Superior temporal gyrus (tissue), 1 donor: ENCODE results near the gene PON2.
"Not testable (repeated sequence)": the region's sequence is repeated elsewhere in the genome, so short reads cannot be mapped to it uniquely, and the experiment has no call there.

Experiments
- DNase-seq: peaks from one replicate; pipeline ENCODE4 v3.0.0-alpha.2; 2016; ENCODE audit errors: extremely low spot score

Gene PON2

GRCh38 chr7:95434557-95435421 lies at the start of gene PON2:
TSS of gene PON2 (minus strand) at chr7:95435028. CDS start at chr7:95434951, 77 bp downstream.
- peak; percentile 68 for DNase-seq

- no peak for DNase-seq
These were observed 47.6 kb upstream of the PON2 start for GRCh38 chr7:95482424-95482823.

- DNase-seq = no peak
These were observed 46.7 kb upstream of the PON2 start for GRCh38 chr7:95481271-95482165.

- DNase-seq = no peak
These were observed 45.3 kb upstream of the PON2 start for GRCh38 chr7:95479992-95480624.

GRCh38 chr7:95478272-95479037 lies 43.6 kb upstream of the PON2 start:
- peak; percentile 85 for DNase-seq

- DNase-seq = peak; percentile 93
These were observed 42.2 kb upstream of the PON2 start for GRCh38 chr7:95476904-95477594.

GRCh38 chr7:95476072-95476847 lies 41.4 kb upstream of the PON2 start:
- no peak for DNase-seq

GRCh38 chr7:95473276-95473985 lies 38.6 kb upstream of the PON2 start:
- DNase-seq = no peak

- peak; percentile 47 for DNase-seq
These were observed 37.8 kb upstream of the PON2 start for GRCh38 chr7:95472581-95473161.

- no peak for DNase-seq
These were observed 36.2 kb upstream of the PON2 start for GRCh38 chr7:95471071-95471470.

- no peak for DNase-seq
These were observed 35.6 kb upstream of the PON2 start for GRCh38 chr7:95470452-95470851.

GRCh38 chr7:95469848-95470247 lies 35.0 kb upstream of the PON2 start:
- no peak for DNase-seq

- DNase-seq = no peak
These were observed 34.4 kb upstream of the PON2 start for GRCh38 chr7:95469187-95469586.

GRCh38 chr7:95467912-95468607 lies 33.2 kb upstream of the PON2 start:
- no peak for DNase-seq

GRCh38 chr7:95460653-95461052 lies 25.8 kb upstream of the PON2 start:
- not testable (repeated sequence) for DNase-seq

GRCh38 chr7:95457947-95458346 lies 23.1 kb upstream of the PON2 start:
- no peak for DNase-seq

GRCh38 chr7:95454438-95455045 lies 19.7 kb upstream of the PON2 start:
- DNase-seq = no peak

GRCh38 chr7:95446618-95447017 lies 11.8 kb upstream of the PON2 start:
- no peak for DNase-seq
